DOHH2 (cell line): ENCODE data around the gene ADK.

ENCODE experiments used
- EZH2phosphoT487 ChIP-seq: fragments of 200-600 bp; sonication (generic); IDR thresholded peaks from 2 replicates; pipeline ENCODE4 v1.6.1; 2017; ENCODE audit warnings: borderline replicate concordance, mild to moderate bottlenecking, antibody characterized with exemption, low read length, moderate library complexity, mixed read lengths
- TF ChIP-seq, protein P1 (sequence below): fragments of 200-600 bp; sonication (generic); IDR thresholded peaks from one replicate; pipeline ENCODE4 v1.5.1; 2014; ENCODE audit warnings: antibody characterized with exemption, mild to moderate bottlenecking, low read depth, low read length; ENCODE audit not compliant: poor library complexity, severe bottlenecking

DNA sequence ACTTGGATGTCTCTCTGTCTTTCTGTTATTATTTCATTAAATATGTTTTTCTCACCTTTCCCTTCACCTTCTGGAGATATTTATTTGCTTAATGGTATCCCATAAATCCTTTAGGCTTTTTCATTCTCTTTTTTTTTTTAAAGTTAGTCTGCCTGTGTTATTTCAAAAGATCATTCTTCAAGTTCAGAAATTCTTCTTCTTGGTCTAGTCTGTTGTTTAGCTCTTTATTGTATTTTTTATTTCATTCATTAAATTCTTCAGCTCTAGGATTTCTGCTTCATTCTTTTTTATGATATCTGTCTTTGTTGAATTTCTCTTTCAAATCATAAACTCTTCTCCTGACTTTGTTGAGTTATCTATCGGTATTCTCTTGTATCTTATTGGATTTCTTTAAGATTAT lies 363.3 kb downstream of the ADK start:
- TF ChIP-seq, protein P1, sequence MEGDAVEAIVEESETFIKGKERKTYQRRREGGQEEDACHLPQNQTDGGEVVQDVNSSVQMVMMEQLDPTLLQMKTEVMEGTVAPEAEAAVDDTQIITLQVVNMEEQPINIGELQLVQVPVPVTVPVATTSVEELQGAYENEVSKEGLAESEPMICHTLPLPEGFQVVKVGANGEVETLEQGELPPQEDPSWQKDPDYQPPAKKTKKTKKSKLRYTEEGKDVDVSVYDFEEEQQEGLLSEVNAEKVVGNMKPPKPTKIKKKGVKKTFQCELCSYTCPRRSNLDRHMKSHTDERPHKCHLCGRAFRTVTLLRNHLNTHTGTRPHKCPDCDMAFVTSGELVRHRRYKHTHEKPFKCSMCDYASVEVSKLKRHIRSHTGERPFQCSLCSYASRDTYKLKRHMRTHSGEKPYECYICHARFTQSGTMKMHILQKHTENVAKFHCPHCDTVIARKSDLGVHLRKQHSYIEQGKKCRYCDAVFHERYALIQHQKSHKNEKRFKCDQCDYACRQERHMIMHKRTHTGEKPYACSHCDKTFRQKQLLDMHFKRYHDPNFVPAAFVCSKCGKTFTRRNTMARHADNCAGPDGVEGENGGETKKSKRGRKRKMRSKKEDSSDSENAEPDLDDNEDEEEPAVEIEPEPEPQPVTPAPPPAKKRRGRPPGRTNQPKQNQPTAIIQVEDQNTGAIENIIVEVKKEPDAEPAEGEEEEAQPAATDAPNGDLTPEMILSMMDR, result no peak
- no peak for TF ChIP-seq EZH2phosphoT487
